ENCODE data around the gene TUFT1.

Gene TUFT1

GRCh38 chr1:151547119-151547899 lies 7.2 kb downstream of the TUFT1 start:
- no peaks in the 10 kb centered on the region for H3K9me3 Mint-ChIP-seq
- no peak for TF ChIP-seq CTCF (IDR thresholded peaks at IDR 0.05)
- peak overlapping the region; percentile 69 for H3K27ac Mint-ChIP-seq
- no peaks in the 10 kb centered on the region for H3K36me3 Mint-ChIP-seq (ENCODE audit: low read depth)
- no peak overlapping the region for H3K4me3 Mint-ChIP-seq
- DNase-seq: peak; percentile 33
- peaks cover 6% of the 10 kb centered on the region for H3K27me3 Mint-ChIP-seq (ENCODE audit: low read depth, poor library complexity)
- H3K4me1 Mint-ChIP-seq: peaks cover 28% of the 10 kb centered on the region

GRCh38 chr1:151547900-151548230 lies 7.8 kb downstream of the TUFT1 start:
- H3K9me3 Mint-ChIP-seq: no peaks in the 10 kb centered on the region
- TF ChIP-seq CTCF (IDR thresholded peaks at IDR 0.05): no peak
- H3K27me3 Mint-ChIP-seq (ENCODE audit: low read depth, poor library complexity): peaks cover 6% of the 10 kb centered on the region
- H3K36me3 Mint-ChIP-seq (ENCODE audit: low read depth): no peaks in the 10 kb centered on the region
- no peak overlapping the region for H3K4me3 Mint-ChIP-seq
- no peak overlapping the region for H3K27ac Mint-ChIP-seq
- no peak for DNase-seq
- H3K4me1 Mint-ChIP-seq: peaks cover 22% of the 10 kb centered on the region

GRCh38 chr1:151549199-151549598 lies 9.1 kb downstream of the TUFT1 start:
- DNase-seq: no peak
- H3K36me3 Mint-ChIP-seq (ENCODE audit: low read depth): no peaks in the 10 kb centered on the region
- H3K4me1 Mint-ChIP-seq: peaks cover 20% of the 10 kb centered on the region
- H3K4me3 Mint-ChIP-seq: no peak overlapping the region
- no peak for TF ChIP-seq CTCF (IDR thresholded peaks at IDR 0.05)
- H3K27me3 Mint-ChIP-seq (ENCODE audit: low read depth, poor library complexity): peaks cover 6% of the 10 kb centered on the region
- no peaks in the 10 kb centered on the region for H3K9me3 Mint-ChIP-seq
- no peak overlapping the region for H3K27ac Mint-ChIP-seq

GRCh38 chr1:151553659-151554058 lies 13.6 kb downstream of the TUFT1 start:
- H3K36me3 Mint-ChIP-seq (ENCODE audit: low read depth): no peaks in the 10 kb centered on the region
- DNase-seq: no peak
- TF ChIP-seq CTCF (IDR thresholded peaks at IDR 0.05): no peak
- H3K27ac Mint-ChIP-seq: peak overlapping the region; percentile 33
- peaks cover 8% of the 10 kb centered on the region for H3K4me1 Mint-ChIP-seq
- no peaks in the 10 kb centered on the region for H3K27me3 Mint-ChIP-seq (ENCODE audit: low read depth, poor library complexity)
- no peak overlapping the region for H3K4me3 Mint-ChIP-seq
- H3K9me3 Mint-ChIP-seq: peaks cover 3% of the 10 kb centered on the region

GRCh38 chr1:151556052-151556451 lies 15.9 kb downstream of the TUFT1 start:
- Mint-ChIP-seq H3K36me3 (ENCODE audit: low read depth) (no peaks in the 10 kb centered on the region), H3K4me1 (no peaks in the 10 kb centered on the region), H3K9me3 (peaks cover 3% of the 10 kb centered on the region), H3K27ac (no peak overlapping the region), H3K4me3 (no peak overlapping the region), H3K27me3 (ENCODE audit: low read depth, poor library complexity) (no peaks in the 10 kb centered on the region)
- DNase-seq: no peak
- no peak for TF ChIP-seq CTCF (IDR thresholded peaks at IDR 0.05)

GRCh38 chr1:151562661-151563060 lies 22.6 kb downstream of the TUFT1 start:
- Mint-ChIP-seq H3K27me3 (ENCODE audit: low read depth, poor library complexity) (no peaks in the 10 kb centered on the region), H3K4me1 (no peaks in the 10 kb centered on the region), H3K9me3 (no peaks in the 10 kb centered on the region), H3K36me3 (ENCODE audit: low read depth) (no peaks in the 10 kb centered on the region), H3K27ac (no peak overlapping the region), H3K4me3 (no peak overlapping the region)
- no peak for TF ChIP-seq CTCF (IDR thresholded peaks at IDR 0.05)
- DNase-seq: no peak
